GM12878 (cell line): ENCODE results near the gene CHSY3. TPM values are rescaled to one million over a fixed set of nuclear protein-coding genes. Genes with fewer than 3 reads are reported as not detected.

Source experiments
- ATAC-seq: fragments of 200-7000 bp; cut with Tn5 transposase; 3 replicates; pipeline ENCODE4 v1.9.1; 2020; ENCODE audit warnings: mild to moderate bottlenecking, moderate library complexity
- BruUV-seq: library from RNA; stranded (reverse); fragments of 400-500 nt; replicated peaks from 2 replicates; lab custom pipeline; 2021; lab: Mats Ljungman, UMichigan
- CTCF ChIA-PET: fragments of 300-600 bp; sonication (Branson Sonifier 250); formaldehyde crosslinking; extraction: SDS; loops from one replicate; lab custom pipeline; 2021; ENCODE audit warnings: inconsistent platforms; lab: Yijun Ruan, JAX
- POLR2A ChIA-PET: fragments of 350-600 bp; formaldehyde crosslinking; extraction: SDS; loops from one replicate; lab custom pipeline; 2021; ENCODE audit warnings: inconsistent platforms; lab: Charles Lee
- RAD21 ChIA-PET: fragments of 300-600 bp; sonication (Branson Sonifier 250); formaldehyde crosslinking; loops from one replicate; lab custom pipeline; 2023; ENCODE audit warnings: antibody characterized with exemption; ENCODE audit not compliant: unreplicated experiment; lab: Charles Lee
- SMC1A ChIA-PET: fragments of 300-600 bp; sonication (Branson Sonifier 250); formaldehyde crosslinking; loops from one replicate; lab custom pipeline; 2023; ENCODE audit not compliant: unreplicated experiment, uncharacterized antibody; lab: Charles Lee
- DNase-seq: peaks from one replicate; pipeline ENCODE4 v3.0.0-alpha.2; 2011; ENCODE audit warnings: low read depth, low spot score
- FAIRE-seq: peaks from 3 replicates; lab custom pipeline; 2011; peaks lifted over from hg19 to GRCh38; lab: Jason Lieb, UNC
- H2AFZ ChIP-seq: 2 replicates; pipeline ENCODE4 v1.6.0; 2011; ENCODE audit warnings: low read depth, low read length, control low read depth; ENCODE audit not compliant: control insufficient read depth
- H3K27ac ChIP-seq: 2 replicates; pipeline ENCODE4 v1.5.1; 2011; ENCODE audit warnings: control low read depth; ENCODE audit not compliant: control insufficient read depth, insufficient read depth
- H3K27me3 ChIP-seq, 2 experiments: replicated peaks in 1 of 2; 2 replicates each; pipeline versions ENCODE4 v1.6.0 to v1.6.1; 2011; ENCODE audit warnings: low read length in 1 of 2; ENCODE audit not compliant: control insufficient read depth in 2 of 2, insufficient read depth in 2 of 2
- H3K36me3 ChIP-seq, 2 experiments: 2 replicates each; pipeline ENCODE4 v1.5.1; 2011; ENCODE audit warnings: low read length in 1 of 2; ENCODE audit not compliant: control insufficient read depth in 2 of 2, insufficient read depth in 2 of 2
- H3K4me1 ChIP-seq: 2 replicates; pipeline ENCODE4 v1.6.1; 2011; ENCODE audit warnings: mild to moderate bottlenecking, low read length, moderate library complexity, mixed read lengths; ENCODE audit not compliant: control insufficient read depth, insufficient read depth
- H3K4me2 ChIP-seq: 2 replicates; pipeline ENCODE4 v1.6.0; 2011; ENCODE audit warnings: control low read depth; ENCODE audit not compliant: control insufficient read depth, insufficient read depth
- H3K4me3 ChIP-seq: fragments of 200-600 bp; sonication (generic); 2 replicates; pipeline ENCODE4 v1.5.1; 2016
- H3K79me2 ChIP-seq: 2 replicates; pipeline ENCODE4 v1.6.0; 2011; ENCODE audit warnings: low read length; ENCODE audit not compliant: control insufficient read depth, insufficient read depth
- H3K9ac ChIP-seq: 2 replicates; pipeline ENCODE4 v1.8.0; 2011; ENCODE audit warnings: low read length, control low read depth, mixed read lengths; ENCODE audit not compliant: control insufficient read depth, insufficient read depth
- H3K9me3 ChIP-seq: replicated peaks from 3 replicates; pipeline ENCODE4 v1.5.1; 2011; ENCODE audit warnings: mild to moderate bottlenecking, low read length; ENCODE audit not compliant: control insufficient read depth, insufficient read depth
- H4K20me1 ChIP-seq: 2 replicates; pipeline ENCODE4 v1.6.0; 2011; ENCODE audit not compliant: control insufficient read depth, insufficient read depth
- CBX3 ChIP-seq: fragments of 200-600 bp; sonication (generic); IDR thresholded peaks from 2 replicates; pipeline ENCODE4 v1.6.1; 2016; ENCODE audit warnings: low read depth, borderline replicate concordance
- KAT2A ChIP-seq: conservative IDR thresholded peaks from 2 replicates; pipeline ENCODE4 v1.6.1; 2011; ENCODE audit warnings: low read depth, low read length; ENCODE audit not compliant: control insufficient read depth
- KDM1A ChIP-seq: fragments of 200-600 bp; sonication (generic); IDR thresholded peaks from 2 replicates; pipeline ENCODE4 v1.6.1; 2016; ENCODE audit warnings: borderline replicate concordance
- MEF2B ChIP-seq: fragments of 450-650 bp; IDR thresholded peaks from 2 replicates; pipeline ENCODE4 v1.6.1; 2018; ENCODE audit warnings: mild to moderate bottlenecking, moderate library complexity; ENCODE audit not compliant: partially characterized antibody, poor library complexity, severe bottlenecking
- NBN ChIP-seq: fragments of 450-650 bp; IDR thresholded peaks from 2 replicates; pipeline ENCODE4 v1.6.1; 2016
- NR2C1 ChIP-seq: fragments of 450-650 bp; IDR thresholded peaks from 2 replicates; pipeline ENCODE4 v1.6.1; 2017; ENCODE audit warnings: antibody characterized with exemption, mild to moderate bottlenecking, moderate library complexity
- NR2C2 ChIP-seq: IDR thresholded peaks from 2 replicates; pipeline ENCODE4 v1.6.1; 2011; ENCODE audit warnings: borderline replicate concordance, low read depth; ENCODE audit not compliant: control insufficient read depth, insufficient read length
- SREBF2 ChIP-seq: IDR thresholded peaks from 2 replicates; pipeline ENCODE4 v1.6.1; 2012; ENCODE audit warnings: mild to moderate bottlenecking, low read length
- ZBED1 ChIP-seq: IDR thresholded peaks from 2 replicates; pipeline ENCODE4 v1.6.1; 2016; ENCODE audit warnings: borderline replicate concordance
- ZBTB11 ChIP-seq: fragments of 450-650 bp; formaldehyde crosslinking; IDR thresholded peaks from 2 replicates; pipeline ENCODE4 v1.5.0; 2022; ENCODE audit warnings: mild to moderate bottlenecking, missing genetic modification characterization
- ZNF207 ChIP-seq: fragments of 450-650 bp; IDR thresholded peaks from 2 replicates; pipeline ENCODE4 v1.6.1; 2014; ENCODE audit warnings: antibody characterized with exemption, mild to moderate bottlenecking, borderline replicate concordance
- ZNF217 ChIP-seq: fragments of 450-650 bp; IDR thresholded peaks from 2 replicates; pipeline ENCODE4 v1.6.1; 2017; ENCODE audit warnings: antibody characterized with exemption, mild to moderate bottlenecking
- ZNF384 ChIP-seq: IDR thresholded peaks from 2 replicates; pipeline ENCODE4 v1.6.1; 2012; ENCODE audit warnings: low read depth, mild to moderate bottlenecking, low read length, improper control_type of control experiment, borderline replicate concordance
- ZNF622 ChIP-seq: fragments of 450-650 bp; IDR thresholded peaks from 2 replicates; pipeline ENCODE4 v1.6.1; 2017; ENCODE audit warnings: mild to moderate bottlenecking, inconsistent platforms
- WGBS: methylation state at CpG from one replicate; pipeline ENCODE4 v1.1.6; 2016; ENCODE audit warnings: low lambda C conversion rate; ENCODE audit not compliant: insufficient replicate concordance, insufficient coverage; ENCODE audit errors: missing lambda C conversion rate; 5-methylcytosine and 5-hydroxymethylcytosine counted together
- in situ Hi-C: fragments of 300-500 bp; cut with MboI; formaldehyde crosslinking; loops from 9 replicates; pipeline ENCODE4 v1.14.3; 2018; ENCODE audit warnings: mixed read lengths
- intact Hi-C: fragments of 100-400 bp; cut with micrococcal nuclease; formaldehyde crosslinking; loops from one replicate; pipeline ENCODE4 v1.14.2; 2022; ENCODE audit not compliant: unreplicated experiment
- polyA plus RNA-seq, 11 experiments: library from polyadenylated mRNA; depleted of rRNA in 4 of 11; unstranded in 6 of 11; stranded (reverse) in 5 of 11; fragments of >200 nt; fragmentation: Nextera tagmentation in 4 of 11; fragmentation: Illumina TruSeq in 1 of 11; extraction: Ambion mirVana in 4 of 11; extraction: Trizol in 1 of 11; gene quantifications; 1 replicate in 1 of 11; 2 replicates in 10 of 11; pipeline versions ENCODE4 v1.2.1 to v1.2.3, GENCODE V29; 2011 to 2016; ENCODE audit warnings: inconsistent platforms in 2 of 11, missing spikeins in 2 of 11, low read depth in 1 of 11
- total RNA-seq, 4 experiments: library from RNA; depleted of rRNA in 3 of 4; stranded (reverse); fragments of >200 nt in 3 of 4; fragmentation: Illumina TruSeq in 1 of 4; extraction: Trizol in 1 of 4; gene quantifications; 2 replicates each; pipeline versions ENCODE4 v1.2.1 to v1.2.3, GENCODE V29; 2013 to 2021
- TF ChIP-seq, protein P1 (sequence below): IDR thresholded peaks from 2 replicates; pipeline ENCODE4 v1.6.1; 2011; ENCODE audit warnings: borderline replicate concordance, low read depth, mild to moderate bottlenecking, moderate library complexity, low read length; ENCODE audit not compliant: insufficient read depth, poor library complexity, severe bottlenecking

Gene CHSY3
- total and polyA plus RNA-seq, 10 of the 15 experiments (the other 5 are each of a cell fraction or from before 2014, with no cell fraction given), result not detected

DNA sequence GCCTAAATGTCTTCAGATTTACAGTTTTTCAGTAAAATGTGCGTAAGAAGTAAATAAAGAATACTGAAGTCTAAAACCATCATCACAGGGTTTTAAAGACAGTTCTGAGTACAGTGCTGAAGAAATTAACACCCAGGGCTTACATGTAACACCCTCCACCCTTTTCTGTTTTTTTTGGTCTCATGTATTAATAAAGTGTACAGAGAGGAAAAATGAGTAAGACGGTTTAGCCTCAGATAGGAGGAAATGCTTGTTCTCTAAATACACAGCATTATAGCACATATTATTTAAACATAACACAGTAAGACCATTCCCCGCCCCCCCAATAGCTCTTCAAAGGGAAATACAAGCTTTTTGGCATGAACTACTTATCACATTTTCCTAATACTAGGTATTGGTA lies 119.3 kb downstream of the CHSY3 start:
- POLR2A ChIA-PET, result no interaction called here
- intact Hi-C loops (no loop called here), in situ Hi-C loops (no loop called here)
- H3K4me2 ChIP-seq, result no peak overlapping the region
- H3K9ac ChIP-seq, result no peak overlapping the region
- no peaks in the 10 kb centered on the region for H3K79me2 ChIP-seq
- H3K27ac ChIP-seq, result no peak overlapping the region
- no peaks in the 10 kb centered on the region for H4K20me1 ChIP-seq
- no peak for ATAC-seq
- 32% methylated on average over 3 of the region's 3 CpGs for WGBS
- H3K27me3 ChIP-seq, result no peaks in the 10 kb centered on the region
- H2AFZ ChIP-seq, result no peak overlapping the region
- no peak for DNase-seq
- RAD21 ChIA-PET, result no interaction called here
- SMC1A ChIA-PET, result no interaction called here
- no peak overlapping the region for H3K4me3 ChIP-seq
- BruUV-seq, result no TSS peak
- H3K36me3 ChIP-seq, result no peaks in the 10 kb centered on the region
- no peaks in the 10 kb centered on the region for H3K9me3 ChIP-seq
- no peaks in the 10 kb centered on the region for H3K4me1 ChIP-seq
- FAIRE-seq, result no peak
- TF ChIP-seq ZNF622 (no peak), SREBF2 (no peak), ZNF384 (no peak), MEF2B (no peak), ZBED1 (no peak)
- TF ChIP-seq, protein P1, sequence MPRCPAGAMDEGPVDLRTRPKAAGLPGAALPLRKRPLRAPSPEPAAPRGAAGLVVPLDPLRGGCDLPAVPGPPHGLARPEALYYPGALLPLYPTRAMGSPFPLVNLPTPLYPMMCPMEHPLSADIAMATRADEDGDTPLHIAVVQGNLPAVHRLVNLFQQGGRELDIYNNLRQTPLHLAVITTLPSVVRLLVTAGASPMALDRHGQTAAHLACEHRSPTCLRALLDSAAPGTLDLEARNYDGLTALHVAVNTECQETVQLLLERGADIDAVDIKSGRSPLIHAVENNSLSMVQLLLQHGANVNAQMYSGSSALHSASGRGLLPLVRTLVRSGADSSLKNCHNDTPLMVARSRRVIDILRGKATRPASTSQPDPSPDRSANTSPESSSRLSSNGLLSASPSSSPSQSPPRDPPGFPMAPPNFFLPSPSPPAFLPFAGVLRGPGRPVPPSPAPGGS, result no peak
- TF ChIP-seq, all 136 proteins: peak for 0
- CTCF ChIA-PET, result no interaction called here

DNA sequence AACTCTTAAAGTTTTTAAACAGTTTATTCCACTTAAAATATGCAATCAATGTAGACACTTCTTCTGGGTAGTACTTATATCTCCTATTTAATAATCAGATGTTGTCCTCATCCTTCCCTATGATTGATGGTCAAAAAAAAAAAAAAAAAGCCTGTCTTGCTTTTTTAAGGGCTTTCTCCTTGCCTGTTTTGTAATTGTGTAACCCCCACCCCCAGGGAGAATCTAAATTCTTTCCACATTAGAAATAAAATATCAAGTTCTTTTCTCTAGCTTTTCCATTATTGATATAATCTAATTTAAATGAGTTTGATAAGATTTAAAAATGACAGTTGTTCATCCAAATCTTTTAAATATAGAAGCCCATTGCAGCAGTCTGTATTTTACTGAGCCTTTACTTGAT lies 119.7 kb downstream of the CHSY3 start:
- no peak overlapping the region for H3K9ac ChIP-seq
- H2AFZ ChIP-seq, result no peak overlapping the region
- ChIA-PET SMC1A (no interaction called here), RAD21 (no interaction called here), POLR2A (no interaction called here), CTCF (no interaction called here)
- no peaks in the 10 kb centered on the region for H3K9me3 ChIP-seq
- ATAC-seq (no peak), FAIRE-seq (no peak), DNase-seq (no peak)
- no peaks in the 10 kb centered on the region for H3K4me1 ChIP-seq
- H3K27me3 ChIP-seq, result no peaks in the 10 kb centered on the region
- H3K4me2 ChIP-seq, result no peak overlapping the region
- H3K79me2 ChIP-seq, result no peaks in the 10 kb centered on the region
- BruUV-seq, result no TSS peak
- H3K27ac ChIP-seq, result no peak overlapping the region
- no peak overlapping the region for H3K4me3 ChIP-seq
- intact Hi-C loops (no loop called here), in situ Hi-C loops (no loop called here)
- no peaks in the 10 kb centered on the region for H4K20me1 ChIP-seq
- H3K36me3 ChIP-seq, result no peaks in the 10 kb centered on the region
- TF ChIP-seq ZNF384, result no peak
- no peak for TF ChIP-seq ZNF217
- no peak for TF ChIP-seq KDM1A
- TF ChIP-seq ZNF207, result no peak
- no peak for TF ChIP-seq NBN
- no peak for TF ChIP-seq ZBTB11 (CRISPR knock-in tag)
- no peak for TF ChIP-seq KAT2A
- no peak for TF ChIP-seq NR2C1
- no peak for TF ChIP-seq NR2C2
- no peak for TF ChIP-seq CBX3
